NCI-H1694 treated with DMSO at 0.1 percent for 48 hours (cell line): ENCODE data around the gene TMEM222.

ENCODE experiments used
- DNase-seq: peaks from one replicate; lab custom pipeline; 2025; lab: John Stamatoyannopoulos, UW

TMEM222 gene

GRCh38 chr1:27306892-27307761, 14.8 kb upstream of the TMEM222 start:
- no peak for DNase-seq

DNA sequence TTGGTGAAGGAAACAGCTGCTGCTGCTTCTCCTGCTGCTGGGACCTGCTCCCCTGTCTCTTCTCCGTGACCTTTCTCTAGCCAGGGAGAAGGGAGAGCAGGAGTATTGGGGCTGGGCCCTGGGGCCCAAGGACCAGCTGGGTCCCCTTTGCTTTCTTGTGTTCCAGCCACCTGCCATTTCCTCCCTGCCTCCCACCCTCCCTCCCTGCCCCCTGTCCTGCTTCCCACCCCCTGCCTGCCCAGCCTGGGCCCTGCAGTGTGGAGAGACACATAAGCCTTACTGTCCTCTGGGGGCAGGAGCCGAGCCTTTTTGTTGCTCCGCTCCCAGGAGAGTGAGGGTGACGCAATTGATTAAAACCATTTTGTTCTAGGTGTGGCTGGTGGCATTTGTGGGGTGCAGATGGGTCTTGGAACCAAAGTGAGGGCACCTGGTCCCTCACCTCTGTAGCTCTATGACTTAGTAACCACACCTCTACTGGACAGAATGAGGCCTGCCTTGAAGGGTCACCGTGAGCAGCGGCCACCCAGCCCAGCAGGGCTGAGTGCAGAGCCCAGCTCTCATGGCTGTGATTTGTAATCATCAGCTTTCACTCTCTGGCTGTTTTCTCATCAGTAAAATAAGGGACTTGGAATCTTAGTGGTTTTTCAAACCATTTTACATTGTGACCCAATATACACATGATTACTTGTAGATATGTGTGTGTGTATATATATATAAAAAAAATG, 13.9 kb upstream of the TMEM222 start:
- DNase-seq = no peak

DNA sequence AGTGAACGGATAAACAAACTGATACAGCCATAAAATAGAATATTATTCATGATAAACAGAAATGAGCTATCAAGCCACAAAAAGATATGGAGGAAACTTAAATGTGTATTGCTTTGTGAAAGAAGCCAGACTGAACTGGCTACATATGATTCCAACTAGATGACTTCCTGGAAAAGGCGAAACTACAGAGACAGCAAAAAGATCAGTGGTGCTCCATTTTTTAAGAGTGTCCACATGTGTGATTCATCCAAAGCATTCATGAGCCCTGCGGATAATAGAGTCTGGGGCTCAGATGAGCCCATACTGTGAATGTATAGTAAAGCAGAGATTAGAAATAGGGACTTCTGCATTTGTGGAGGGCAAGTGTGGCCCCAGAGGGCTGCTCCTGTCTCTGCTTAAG, 7.8 kb upstream of the TMEM222 start:
- DNase-seq = no peak

GRCh38 chr1:27314737-27315136, 7.2 kb upstream of the TMEM222 start:
- DNase-seq = no peak

- no peak for DNase-seq
These were observed 5.1 kb upstream of the TMEM222 start for GRCh38 chr1:27316860-27317259.

GRCh38 chr1:27318136-27318535, 3.8 kb upstream of the TMEM222 start:
- DNase-seq = no peak

- no peak for DNase-seq
These were observed 3.4 kb upstream of the TMEM222 start for GRCh38 chr1:27318596-27318995.

- DNase-seq = no peak
These were observed 742 bp downstream of the TMEM222 start for GRCh38 chr1:27322569-27323240.

DNA sequence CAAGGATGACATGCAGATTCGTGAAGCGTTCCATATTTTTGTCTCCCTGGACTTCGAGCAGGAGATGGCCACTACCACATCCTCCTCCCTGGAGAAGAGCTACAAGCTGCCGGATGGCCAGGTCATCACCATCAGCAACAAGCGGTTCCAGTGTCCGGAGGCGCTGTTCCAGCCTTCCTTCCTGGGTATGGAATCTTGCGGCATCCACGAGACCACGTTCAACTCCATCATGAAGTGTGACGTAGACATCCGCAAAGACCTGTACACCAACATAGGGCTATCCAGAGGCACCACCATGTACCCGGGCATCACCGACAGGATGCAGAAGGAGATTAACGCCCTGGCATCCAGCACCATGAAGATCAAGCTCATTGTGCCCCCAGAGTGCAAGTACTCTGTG, 3.3 kb downstream of the TMEM222 start:
- no peak for DNase-seq

GRCh38 chr1:27327964-27328363, 6.0 kb downstream of the TMEM222 start:
- no peak for DNase-seq

GRCh38 chr1:27330786-27331185, 8.8 kb downstream of the TMEM222 start:
- DNase-seq = no peak

DNA sequence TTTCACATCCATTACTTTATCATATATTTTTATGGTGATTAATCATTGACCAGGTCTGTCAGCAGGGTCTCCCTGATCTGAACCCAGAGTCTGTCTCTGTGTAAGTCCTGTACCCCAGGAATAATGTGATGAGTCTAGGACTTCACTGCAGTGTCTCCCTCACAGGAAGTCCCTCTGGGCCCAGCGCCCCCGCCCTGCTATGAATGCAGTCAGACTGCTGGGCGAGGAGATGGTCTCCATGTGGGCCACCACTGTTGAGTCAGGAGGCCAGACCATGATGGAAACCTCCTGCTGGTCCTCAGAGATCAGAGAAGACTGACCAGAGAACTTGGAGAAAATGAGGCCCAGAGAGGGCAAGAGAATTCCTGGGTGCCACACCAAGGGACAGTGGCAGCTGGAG, 9.5 kb downstream of the TMEM222 start:
- DNase-seq = no peak

- DNase-seq = no peak
These were observed 10.0 kb downstream of the TMEM222 start for GRCh38 chr1:27331922-27332321.

DNA sequence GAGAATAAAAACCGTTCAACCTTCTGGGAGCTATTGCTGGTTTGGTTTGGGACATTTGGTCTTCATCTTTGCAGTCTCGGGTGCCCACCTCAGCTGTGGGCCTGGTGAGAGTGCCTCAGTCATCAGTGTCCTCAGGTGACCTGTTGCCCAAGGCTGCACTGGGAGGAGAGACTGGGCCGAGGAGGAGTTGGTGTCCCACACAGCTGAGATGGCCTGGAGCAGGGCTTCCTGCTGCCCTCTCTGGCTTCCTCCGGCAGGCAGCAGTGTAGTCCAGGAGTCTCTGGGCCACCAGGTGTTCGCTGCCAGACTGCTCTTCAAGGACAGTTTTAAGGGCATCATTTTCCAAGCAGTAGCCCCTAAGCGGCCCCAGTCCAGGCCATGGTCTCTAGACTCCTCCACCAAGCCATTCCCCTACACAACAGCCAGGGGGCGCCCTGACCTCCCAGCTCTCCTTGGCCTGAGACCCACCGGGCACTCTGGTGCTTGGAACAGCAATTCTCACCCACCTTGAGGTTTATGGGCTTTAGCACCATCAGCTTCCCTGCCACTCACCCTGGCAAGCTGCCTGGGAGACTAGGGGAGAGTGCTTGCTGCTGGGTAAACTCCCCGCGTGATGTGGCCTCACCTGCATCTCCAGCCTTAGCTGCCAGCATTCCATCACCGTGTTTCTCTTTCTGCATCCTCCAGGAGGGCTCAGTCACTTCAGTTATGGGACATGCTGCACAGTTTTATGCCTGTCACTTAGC, 10.7 kb downstream of the TMEM222 start:
- no peak for DNase-seq

GRCh38 chr1:27333717-27334279, 11.8 kb downstream of the TMEM222 start:
- DNase-seq = no peak

DNA sequence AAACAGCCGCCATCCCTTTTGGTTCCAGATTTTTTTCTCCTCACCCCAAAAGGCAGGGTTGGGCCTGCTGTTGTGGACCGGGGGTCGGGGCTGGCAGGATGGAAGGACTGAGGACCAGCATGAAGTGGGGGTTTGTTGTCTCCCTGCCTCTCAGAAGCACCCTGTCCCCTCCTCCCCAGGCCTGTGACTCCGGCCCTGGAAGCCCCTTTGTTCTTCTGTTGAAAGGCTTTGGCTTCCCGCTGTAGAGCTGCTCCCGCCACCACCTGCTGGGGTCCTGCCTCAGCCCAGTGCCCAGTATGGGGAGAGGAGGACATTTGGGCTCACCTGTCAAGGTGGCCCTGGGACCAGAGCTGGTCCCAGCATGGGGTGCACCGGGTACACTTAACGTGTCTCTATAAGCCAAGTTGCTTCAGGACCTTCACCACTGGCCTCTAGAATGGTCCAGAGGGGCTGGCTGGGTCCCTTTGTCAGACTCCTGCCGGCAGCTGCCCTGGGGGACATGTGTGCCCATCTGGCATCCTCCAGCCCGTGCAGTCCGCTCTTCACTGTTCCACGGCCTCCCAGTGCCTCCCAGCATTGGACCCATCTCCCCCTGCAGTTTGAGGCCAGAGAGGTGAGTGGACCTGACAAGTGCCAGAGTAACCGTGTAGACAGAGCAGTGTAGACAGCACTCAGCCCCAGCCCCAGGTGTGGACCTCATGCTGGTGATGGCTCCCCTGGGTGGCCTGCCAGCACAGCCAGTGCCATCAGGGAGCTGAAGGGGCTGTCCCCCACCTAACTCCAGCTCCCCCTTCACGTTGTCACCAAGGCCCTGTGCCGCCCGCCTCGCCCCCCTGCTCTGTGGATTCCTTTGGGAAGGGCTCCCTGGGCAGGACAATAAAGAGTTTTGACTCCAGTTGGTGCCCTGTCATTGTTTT, 13.8 kb downstream of the TMEM222 start:
- DNase-seq = no peak

- no peak for DNase-seq
These were observed 14.8 kb downstream of the TMEM222 start for GRCh38 chr1:27336756-27337155.

- no peak for DNase-seq
These were observed 16.8 kb downstream of the TMEM222 start for GRCh38 chr1:27338751-27339150.

DNA sequence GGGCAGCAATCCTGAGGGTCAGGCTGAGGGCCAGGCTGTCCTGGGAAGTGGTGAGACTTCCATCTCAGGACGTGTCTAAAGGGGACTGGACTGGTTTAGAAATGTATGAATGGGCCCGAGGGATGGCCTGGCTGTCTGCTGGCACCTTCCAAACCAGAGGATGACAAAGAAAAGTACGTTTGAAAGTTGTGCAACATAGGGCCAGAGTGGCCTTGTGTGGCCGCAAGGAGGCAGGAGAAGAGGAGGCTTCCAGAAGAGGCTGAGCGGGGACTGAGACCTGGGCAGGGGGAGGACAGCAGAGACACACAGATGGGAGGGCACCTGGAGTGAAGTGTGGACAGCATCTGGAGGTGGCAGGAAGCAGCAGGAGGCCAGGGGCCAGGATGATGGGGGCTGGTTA, 17.2 kb downstream of the TMEM222 start:
- DNase-seq = no peak

GRCh38 chr1:27341525-27342252, 19.7 kb downstream of the TMEM222 start, which contains the start of gene SYTL1:
TSS of gene SYTL1 (plus strand) at chr1:27342022. CDS start at chr1:27345335, 3,313 bp downstream.
- peak; percentile 11 for DNase-seq
